Erythroblast (primary cell): ENCODE data around the gene NOP56.

Experiments
- GATA1 ChIP-seq: IDR thresholded peaks from 2 replicates; pipeline ENCODE4 v1.6.1; 2011; ENCODE audit warnings: low read depth, mild to moderate bottlenecking, control low read depth, low read length, moderate library complexity
- POLR2A ChIP-seq: IDR thresholded peaks from 2 replicates; pipeline ENCODE4 v1.6.1; 2011; ENCODE audit warnings: mild to moderate bottlenecking, low read length

GRCh38 chr20:2663364-2663886 lies 11.0 kb downstream of the NOP56 start:
- TF ChIP-seq POLR2A (no peak), GATA1 (no peak)
